ENCODE measurements around the gene SMG1. TPM values are rescaled to one million over a fixed set of nuclear protein-coding genes. Genes with fewer than 3 reads are reported as not detected.
A peak's percentile ranks its signal among the peaks of the same experiment; 100 is the strongest.

SMG1 gene
- total and polyA plus RNA-seq, 2 of the 13 experiments (the other 11 are each of a cell fraction or from before 2014, with no cell fraction given): 48.7 to 53.7 TPM

- TF ChIP-seq SMAD3 (CRISPR knock-in tag; IDR thresholded peaks at IDR 0.05): peak; percentile 72; the same call in 1 of the 2 replicates
- TF ChIP-seq GPN1 (CRISPR knock-in tag; IDR thresholded peaks at IDR 0.05; ENCODE audit: borderline replicate concordance): peak; percentile 94; the same call in 1 of the 2 replicates
- TF ChIP-seq ERF (CRISPR knock-in tag; IDR thresholded peaks at IDR 0.05): peak; percentile 100
- TF ChIP-seq ATM (IDR thresholded peaks at IDR 0.05; ENCODE audit: borderline replicate concordance): no peak
- peak; percentile 94 for TF ChIP-seq ZNF407 (CRISPR knock-in tag; IDR thresholded peaks at IDR 0.05; ENCODE audit: not compliant biosample characterization)
- peak; percentile 96 for TF ChIP-seq ZFY (CRISPR knock-in tag; IDR thresholded peaks at IDR 0.05)
- peak; percentile 96 for TF ChIP-seq ZBTB25 (CRISPR knock-in tag; IDR thresholded peaks at IDR 0.05)
- TF ChIP-seq POLR2G (IDR thresholded peaks at IDR 0.05; ENCODE audit: low read depth, low read length): peak; percentile 100
- TF ChIP-seq ZNF235 (CRISPR knock-in tag; IDR thresholded peaks at IDR 0.05; ENCODE audit: borderline replicate concordance): peak; percentile 98
- peak; percentile 99 for TF ChIP-seq BRF2 (CRISPR knock-in tag; IDR thresholded peaks at IDR 0.05)
- TF ChIP-seq AKAP8 (CRISPR knock-in tag; IDR thresholded peaks at IDR 0.05): no peak; the same call in none of the 2 replicates
- TF ChIP-seq MTF1 (CRISPR knock-in tag; IDR thresholded peaks at IDR 0.05): peak; percentile 92
- TF ChIP-seq EED (CRISPR knock-in tag; IDR thresholded peaks at IDR 0.05): peak; percentile 94
- TF ChIP-seq LRRFIP1 (CRISPR knock-in tag; conservative IDR thresholded peaks at IDR 0.05): no peak
- TF ChIP-seq U2AF2 (IDR thresholded peaks at IDR 0.05; ENCODE audit: low read depth, low read length): peak; percentile 90
- TF ChIP-seq ZNF549 (CRISPR knock-in tag; IDR thresholded peaks at IDR 0.05): no peak
Observed at GRCh38 chr16:18801145-18801972, 124.8 kb downstream of the SMG1 start, which contains the start of gene ARL6IP1 (continued).
